Measurements from ENCODE around the gene KCP.

The KCP gene

GRCh38 chr7:128903621-128904361 is 6.7 kb downstream of the KCP start:
- TF ChIP-seq CTCF (IDR thresholded peaks at IDR 0.05; ENCODE audit: insufficient read depth, low read depth, low read length, missing control alignments), result no peak
- DNase-seq (ENCODE audit: low read depth), result no peak
- H3K4me3 ChIP-seq (ENCODE audit: low read depth, low read length), result no peak overlapping the region

- TF ChIP-seq CTCF (IDR thresholded peaks at IDR 0.05; ENCODE audit: insufficient read depth, low read depth, low read length, missing control alignments), result no peak
- H3K4me3 ChIP-seq (ENCODE audit: low read depth, low read length), result no peak overlapping the region
- DNase-seq (ENCODE audit: low read depth), result no peak
These were observed 7.5 kb downstream of the KCP start for GRCh38 chr7:128902761-128903585.

- H3K4me3 ChIP-seq (ENCODE audit: low read depth, low read length), result no peak overlapping the region
- no peak for DNase-seq (ENCODE audit: low read depth)
- no peak for TF ChIP-seq CTCF (IDR thresholded peaks at IDR 0.05; ENCODE audit: insufficient read depth, low read depth, low read length, missing control alignments)
These were observed 10.3 kb downstream of the KCP start for GRCh38 chr7:128900237-128900636.

- no peak for DNase-seq (ENCODE audit: low read depth)
- H3K4me3 ChIP-seq (ENCODE audit: low read depth, low read length), result no peak overlapping the region
- no peak for TF ChIP-seq CTCF (IDR thresholded peaks at IDR 0.05; ENCODE audit: insufficient read depth, low read depth, low read length, missing control alignments)
These were observed 11.1 kb downstream of the KCP start for GRCh38 chr7:128899392-128899791.

- H3K4me3 ChIP-seq (ENCODE audit: low read depth, low read length), result no peak overlapping the region
- TF ChIP-seq CTCF (IDR thresholded peaks at IDR 0.05; ENCODE audit: insufficient read depth, low read depth, low read length, missing control alignments), result no peak
- DNase-seq (ENCODE audit: low read depth), result no peak
These were observed 15.2 kb downstream of the KCP start for GRCh38 chr7:128895320-128895719.

- no peak for DNase-seq (ENCODE audit: low read depth)
- H3K4me3 ChIP-seq (ENCODE audit: low read depth, low read length), result no peak overlapping the region
- no peak for TF ChIP-seq CTCF (IDR thresholded peaks at IDR 0.05; ENCODE audit: insufficient read depth, low read depth, low read length, missing control alignments)
These were observed 16.4 kb downstream of the KCP start for GRCh38 chr7:128894101-128894440.
